HUDEP-2 (cell line): ENCODE results near the gene NUP37.
"Not testable (repeated sequence)": the region's sequence is repeated elsewhere in the genome, so short reads cannot be mapped to it uniquely, and the experiment has no call there.

Experiments
- DNase-seq, 76 experiments: peaks; one replicate each; lab custom pipeline; 2025; ENCODE audit not compliant: unreplicated experiment in 76 of 76; lab: John Stamatoyannopoulos, UW

The NUP37 gene

DNA sequence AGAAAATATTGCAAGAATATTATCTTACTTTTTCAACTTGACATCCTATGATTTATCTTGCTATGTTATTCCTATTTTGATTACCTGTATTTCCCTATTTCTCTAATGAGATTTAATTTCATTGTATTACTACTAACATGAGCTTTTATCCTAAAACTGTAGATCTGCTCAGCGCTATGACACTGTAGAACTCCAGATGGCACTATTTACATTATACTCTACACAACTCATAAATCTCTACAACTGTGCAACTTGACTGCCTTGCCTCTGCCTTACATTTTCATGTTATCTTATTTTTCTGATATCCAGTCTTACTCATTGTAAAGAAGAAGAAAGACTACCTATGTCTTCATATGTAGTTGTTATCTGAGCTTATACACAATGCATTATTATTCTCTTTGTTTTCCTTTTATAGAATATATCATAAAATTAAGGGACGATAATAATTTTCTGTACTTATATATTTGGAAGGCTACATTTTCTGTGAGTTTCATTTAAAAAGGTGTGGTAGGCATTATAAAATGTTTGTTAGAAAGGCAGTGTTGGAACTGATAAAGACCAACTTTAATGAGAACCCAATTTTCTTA is 24.1 kb downstream of the NUP37 start:
- peak in 10 of 76 experiments; percentile 0 to 26 (median 4) for DNase-seq

DNA sequence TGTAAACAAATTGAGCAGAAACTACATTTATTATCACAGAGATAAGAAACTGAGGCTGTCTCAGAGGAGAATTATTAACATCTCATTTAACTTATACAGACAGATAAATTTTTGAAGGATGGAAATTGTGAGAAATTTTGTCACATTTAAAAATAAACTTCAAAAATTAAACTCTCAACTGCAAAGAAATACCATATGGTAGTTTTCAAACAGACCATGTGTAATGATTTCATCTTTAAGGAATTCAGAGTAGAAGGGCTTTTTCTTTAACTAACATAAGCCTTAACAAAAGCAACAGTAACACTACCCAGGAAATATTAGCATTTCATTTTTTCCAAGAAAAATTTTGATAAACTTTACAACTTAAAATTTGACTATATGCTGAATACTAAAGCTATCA is 26.6 kb downstream of the NUP37 start:
- no peak for DNase-seq

DNA sequence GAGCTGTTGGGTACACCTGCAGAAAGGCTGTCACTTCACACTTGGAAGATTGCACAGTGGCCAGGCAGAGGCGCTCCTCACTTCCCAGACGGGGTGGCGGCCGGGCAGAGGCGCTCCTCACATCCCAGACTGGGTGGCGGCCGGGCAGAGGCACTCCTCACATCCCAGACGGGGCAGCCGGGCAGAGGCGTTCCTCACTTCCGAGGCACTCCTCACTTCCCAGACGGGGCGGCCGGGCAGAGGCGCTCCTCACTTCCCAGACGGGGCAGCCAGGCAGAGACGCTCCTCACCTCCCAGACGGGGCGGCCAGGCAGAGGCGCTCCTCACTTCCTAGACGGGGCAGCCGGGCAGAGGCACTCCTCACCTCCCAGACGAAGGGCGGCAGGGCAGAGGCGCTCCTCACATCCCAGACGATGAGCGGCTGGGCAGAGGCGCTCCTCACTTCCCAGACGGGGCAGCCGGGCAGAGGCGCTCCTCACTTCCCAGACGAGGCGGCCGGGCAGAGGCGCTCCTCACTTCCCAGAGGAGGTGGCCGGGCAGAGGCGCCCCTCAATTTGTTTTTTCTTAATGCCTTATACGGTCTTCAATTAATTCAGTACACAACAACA is 30.6 kb downstream of the NUP37 start:
- not testable (repeated sequence) for DNase-seq

DNA sequence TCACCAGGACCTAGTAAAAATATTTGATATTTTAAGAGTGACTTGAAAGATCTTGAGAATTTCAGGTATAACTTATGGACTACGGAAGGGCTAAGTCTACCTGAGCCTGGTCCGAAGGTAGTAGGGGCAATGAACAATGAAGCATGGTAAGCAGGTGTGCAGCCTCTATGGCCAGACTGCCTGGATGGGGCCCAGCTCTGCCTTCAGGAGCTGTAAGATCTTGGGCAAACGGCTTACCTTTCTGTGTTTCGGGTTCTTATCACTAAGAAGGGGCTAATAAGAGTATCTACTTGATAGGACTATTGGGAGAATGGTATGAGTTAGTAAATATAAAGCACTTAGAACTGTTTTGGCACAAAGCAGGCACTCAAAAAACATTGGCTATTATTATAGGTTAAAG is 39.1 kb downstream of the NUP37 start:
- DNase-seq = no peak

DNA sequence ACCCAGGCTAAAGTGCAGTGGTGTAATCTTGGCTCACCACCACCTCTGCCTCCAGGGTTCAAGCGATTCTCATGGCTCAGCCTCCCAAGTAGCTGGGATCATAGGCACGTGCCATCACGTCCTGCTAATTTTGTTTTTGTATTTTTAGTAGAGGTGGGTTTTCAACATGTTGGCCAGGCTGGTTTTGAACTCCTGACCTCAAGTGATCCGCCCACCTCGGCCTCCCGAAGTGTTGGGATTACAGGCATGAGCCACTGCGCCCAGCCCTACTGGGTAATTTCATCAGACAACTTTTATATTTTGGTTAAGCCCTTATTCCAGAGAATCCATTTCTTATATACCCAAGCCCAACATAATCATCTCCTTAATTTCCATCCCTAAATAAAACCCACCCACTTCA is 47.8 kb downstream of the NUP37 start:
- not testable (repeated sequence) for DNase-seq

DNA sequence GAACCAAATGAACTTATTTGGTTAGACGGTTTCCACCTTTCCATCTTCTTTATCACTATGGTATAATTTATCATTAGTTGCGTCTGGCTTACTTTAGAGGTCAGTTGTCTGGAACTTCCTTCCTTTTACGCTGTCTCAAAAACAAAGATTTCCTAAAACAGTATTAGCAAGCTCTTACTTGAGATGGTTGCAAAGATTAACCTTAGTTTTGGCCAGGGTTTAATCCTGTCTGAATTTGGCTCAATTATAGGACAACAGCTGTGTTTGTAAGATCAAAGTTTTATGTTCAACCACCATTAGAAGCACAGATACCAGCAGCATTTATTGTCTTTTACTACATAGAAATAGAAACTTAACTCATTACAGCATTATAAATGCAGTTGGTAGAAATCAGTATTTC is 50.2 kb downstream of the NUP37 start:
- DNase-seq = no peak

DNA sequence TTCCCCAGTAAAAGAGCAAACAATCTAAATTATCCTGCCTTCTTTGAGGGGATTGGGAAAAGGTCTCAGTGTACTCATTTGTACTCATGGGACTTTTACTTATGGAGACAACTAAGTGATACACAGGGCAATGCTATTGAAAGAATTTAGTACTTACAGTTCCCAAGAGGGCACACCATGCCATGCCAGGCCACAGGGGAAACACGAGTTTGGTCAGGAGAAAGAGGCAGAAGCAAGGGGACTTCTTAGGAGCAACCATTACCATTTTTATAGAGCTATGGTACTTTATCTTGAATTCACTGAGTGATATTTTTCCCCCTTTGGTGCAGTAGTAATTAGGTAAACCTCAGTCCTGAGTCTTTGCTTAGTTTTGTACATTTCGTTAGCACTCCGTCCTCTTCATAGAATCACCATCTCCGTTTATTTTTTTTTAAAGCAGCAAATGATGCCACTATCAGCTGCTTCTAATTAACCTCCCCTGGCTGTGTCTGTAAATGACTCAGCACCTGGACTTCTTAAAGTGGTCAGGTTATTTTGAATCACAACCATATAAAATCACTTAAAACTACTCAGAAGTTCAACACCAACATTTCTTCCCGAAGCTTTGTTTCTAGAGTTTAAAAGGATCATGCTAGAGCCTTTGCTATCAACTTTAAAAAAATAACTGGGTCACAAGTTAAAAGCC is 52.2 kb downstream of the NUP37 start:
- DNase-seq = no peak

DNA sequence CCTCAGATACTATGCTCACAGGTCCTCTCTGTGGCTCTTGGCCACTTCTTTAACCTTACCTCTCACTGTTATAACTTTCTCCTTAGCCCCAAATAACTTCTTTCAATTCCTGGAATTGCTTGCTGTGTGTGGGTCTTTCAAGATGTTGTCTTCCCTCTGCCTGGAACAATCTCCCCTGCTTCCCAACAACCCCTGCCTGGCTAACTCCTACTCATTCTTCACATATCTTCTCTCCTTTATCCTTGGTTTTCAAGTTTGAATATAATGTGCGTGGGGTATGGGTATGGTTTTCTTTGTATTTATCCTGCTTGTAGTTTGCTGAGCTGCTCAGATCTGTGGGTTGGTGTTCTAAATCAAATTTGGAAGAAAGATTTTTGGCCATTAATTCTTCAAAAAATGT is 55.4 kb downstream of the NUP37 start:
- DNase-seq = no peak

DNA sequence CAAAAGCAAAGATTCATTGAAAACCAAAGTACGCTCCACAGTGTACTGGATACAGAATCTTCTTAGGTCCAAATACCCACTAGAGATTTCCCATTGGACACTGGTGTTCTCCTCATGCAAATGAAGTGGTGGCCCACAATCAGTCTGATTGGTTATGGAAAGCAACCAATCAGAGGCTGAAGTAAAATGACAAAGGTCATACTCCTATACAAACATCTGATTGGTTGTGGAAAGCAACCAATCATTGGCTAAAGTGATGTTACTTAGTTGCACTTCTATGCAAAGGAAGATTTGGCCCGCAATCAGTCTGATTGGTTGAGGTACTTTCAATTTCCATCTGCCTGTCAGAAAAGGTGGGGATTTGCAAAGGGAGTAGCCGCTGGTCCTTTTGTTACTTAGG is 56.8 kb downstream of the NUP37 start:
- peak in 2 of 76 experiments; percentile 3 for DNase-seq

DNA sequence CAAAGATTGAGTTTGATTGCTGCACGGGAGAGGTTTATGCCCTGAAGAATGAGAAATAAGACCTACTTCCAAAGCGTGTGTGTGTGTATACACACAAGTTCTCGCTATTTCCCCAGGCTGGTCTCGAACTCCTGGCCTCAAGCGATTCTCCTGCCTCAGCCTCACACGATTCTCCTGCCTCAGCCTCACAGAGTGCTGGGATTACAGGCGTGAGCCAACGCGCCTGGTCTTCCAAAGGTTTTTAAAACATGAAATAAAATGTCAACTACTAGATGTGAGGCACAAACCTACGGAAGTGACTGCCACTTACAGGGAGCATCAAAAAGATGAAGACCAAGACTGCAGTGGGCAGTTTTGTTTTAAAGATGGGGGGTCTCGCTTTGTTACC is 57.5 kb downstream of the NUP37 start:
- DNase-seq = no peak

DNA sequence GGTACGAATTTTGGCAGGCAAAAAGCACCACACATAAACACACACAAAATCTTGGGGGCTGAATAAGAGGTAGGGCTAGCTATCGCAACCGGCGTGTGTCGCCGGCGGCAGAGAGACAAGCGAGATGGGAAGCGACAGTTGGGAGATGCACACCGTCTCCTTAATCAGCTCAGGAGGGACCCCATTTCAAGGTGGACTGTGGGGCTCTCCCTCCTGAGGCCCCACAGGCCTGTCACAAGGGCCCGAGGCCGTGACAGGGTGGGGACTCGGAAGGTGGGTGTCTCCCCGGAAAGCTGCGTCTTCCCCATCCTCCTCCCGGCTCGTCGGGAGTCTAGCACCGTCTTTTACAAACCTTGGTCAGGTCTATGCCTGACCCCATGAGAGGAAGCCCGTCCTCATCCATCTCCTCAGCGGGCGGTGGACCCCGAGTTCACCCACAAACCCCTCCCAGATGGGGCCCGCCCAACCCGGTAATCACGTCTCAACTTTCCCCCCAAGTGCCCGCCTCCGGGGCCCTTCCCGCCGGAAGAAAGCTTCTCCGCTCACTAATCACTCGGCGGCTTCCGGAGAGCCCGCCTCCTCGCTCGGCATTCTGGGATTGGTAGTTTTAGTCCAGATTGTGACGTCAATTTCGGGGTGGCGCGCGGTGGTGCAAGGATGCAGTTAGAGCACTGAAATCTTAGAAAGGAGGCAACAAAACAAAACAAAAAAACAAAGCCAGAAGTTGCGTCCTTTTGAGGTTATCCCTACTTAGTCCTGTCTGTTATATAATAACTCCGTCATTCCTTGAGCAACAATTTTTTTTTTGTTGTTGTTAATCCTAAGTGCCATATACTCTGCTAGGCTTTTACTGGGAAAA is 58.1 kb downstream of the NUP37 start, which contains the start of gene WASHC3:
Gene WASHC3, minus strand, starts transcription at position 432 of the 859 bp plus-strand sequence. Its CDS starts 29 bp downstream, at position 403.
- DNase-seq = peak in 74 of 76 experiments; percentile 19 to 93 (median 84)

DNA sequence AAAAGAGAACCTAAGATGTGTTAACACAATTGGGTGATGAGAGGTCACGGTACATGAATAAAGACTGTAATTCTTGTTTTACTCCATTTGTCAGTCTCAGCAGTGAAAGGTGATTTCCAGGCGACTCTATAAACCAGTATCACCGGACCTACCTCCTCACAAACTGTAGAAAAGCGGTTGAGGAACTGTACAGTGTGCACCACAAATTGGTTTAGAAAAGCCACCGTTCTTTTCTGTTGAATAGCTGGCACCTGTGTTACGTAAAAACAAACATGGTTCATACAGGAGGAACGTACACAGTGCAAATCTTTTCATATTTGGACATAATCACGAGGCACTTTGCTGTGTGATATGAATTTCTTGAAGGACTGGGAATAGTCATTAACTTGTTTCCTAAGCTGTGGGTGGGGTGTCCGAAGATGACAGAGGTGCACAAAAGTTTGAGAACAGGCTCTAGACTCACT is 58.8 kb downstream of the NUP37 start:
- DNase-seq = peak in 5 of 76 experiments; percentile 4 to 33 (median 8)

DNA sequence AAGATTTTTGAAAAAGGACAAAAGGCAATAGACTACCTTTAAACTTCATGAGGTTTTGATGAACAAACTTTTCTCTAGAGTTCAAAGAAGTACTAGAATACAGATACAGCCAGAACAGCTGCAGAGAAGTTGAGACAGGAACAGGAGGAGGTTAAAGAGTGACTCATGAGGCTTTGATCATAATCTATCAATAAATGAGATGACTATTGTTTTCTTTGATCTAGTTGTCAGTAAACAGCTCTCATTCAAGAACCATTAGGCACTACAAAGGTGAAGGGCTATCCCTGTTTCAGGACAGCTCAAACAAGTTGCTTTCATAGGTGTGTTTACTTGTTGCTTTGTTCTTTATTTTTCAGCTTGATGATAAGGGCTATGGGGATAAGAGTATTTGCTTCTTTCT is 60.6 kb downstream of the NUP37 start:
- DNase-seq = peak in 8 of 76 experiments; percentile 2 to 29 (median 14)

DNA sequence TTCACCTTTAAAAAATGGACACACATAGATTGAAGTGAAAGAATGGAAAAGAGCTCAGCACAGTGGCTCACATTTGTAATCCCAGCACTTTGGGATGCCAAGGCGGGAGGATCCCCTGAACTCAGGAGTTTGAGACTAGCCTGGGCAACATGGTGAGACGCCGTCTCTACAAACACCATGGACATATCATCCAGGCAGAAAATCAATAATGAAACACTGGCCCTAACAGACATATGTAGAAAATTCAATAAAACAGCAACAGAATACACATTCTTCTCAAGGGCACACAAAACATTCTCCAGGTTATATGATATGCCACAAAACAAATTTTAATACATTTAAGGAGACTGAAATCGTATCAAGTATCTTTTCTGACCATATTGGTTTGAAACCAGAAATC is 65.6 kb downstream of the NUP37 start:
- DNase-seq = no peak

DNA sequence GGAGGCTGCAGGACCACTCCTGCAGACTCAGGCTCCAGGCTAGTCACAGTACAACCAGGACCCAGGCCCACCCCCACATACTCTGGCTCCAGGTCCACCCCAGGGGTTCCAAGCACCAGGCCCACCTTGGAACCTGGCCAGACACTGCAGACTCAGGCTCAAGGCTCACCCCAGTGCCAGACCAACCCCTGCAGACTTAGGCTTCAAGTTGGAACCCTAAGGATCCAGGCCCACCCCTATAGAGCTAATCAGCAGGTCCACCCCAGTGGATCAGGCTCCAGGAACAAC is 66.9 kb downstream of the NUP37 start:
- DNase-seq = no peak

DNA sequence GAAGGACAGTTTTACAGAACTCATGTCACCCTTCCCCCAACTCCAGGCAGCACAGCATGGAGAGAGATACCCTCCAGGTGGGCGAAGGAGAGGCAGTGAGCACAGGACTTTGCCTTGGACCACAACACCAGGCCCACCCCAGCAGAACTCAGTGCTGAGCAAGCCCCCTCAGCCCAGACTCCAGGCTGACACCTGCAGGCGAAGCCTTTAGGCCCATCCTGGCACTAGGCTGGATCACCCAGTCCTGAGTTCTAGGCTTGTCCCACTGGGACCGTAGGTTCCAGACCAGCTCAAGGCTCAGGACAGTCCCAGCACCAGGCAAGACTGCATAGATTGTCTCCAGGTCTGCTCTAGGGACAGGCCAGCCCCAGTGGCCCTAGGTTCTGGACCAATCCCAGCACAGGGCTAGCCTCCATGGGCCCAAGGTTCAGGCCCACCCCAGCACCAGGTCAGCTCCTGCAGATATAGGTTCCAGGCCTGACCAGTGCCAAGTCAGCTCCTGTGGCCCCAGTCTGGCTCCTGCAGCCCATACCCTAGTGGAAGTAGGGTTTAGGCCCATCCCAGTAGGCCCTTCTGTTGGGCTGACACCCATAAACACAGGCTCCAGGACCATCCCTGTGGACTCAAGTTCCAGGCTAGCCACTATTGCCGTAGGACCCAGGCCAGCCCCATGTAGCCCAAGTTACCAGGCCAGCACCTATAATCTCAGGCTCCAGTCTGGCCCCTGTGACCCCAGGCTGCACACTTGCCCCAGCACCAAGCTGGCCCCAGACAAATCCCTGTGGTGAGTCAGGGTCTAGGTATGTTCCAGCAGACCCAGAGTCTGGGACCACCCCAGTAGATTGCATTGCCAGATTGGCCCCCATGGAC is 67.5 kb downstream of the NUP37 start:
- DNase-seq = no peak

DNA sequence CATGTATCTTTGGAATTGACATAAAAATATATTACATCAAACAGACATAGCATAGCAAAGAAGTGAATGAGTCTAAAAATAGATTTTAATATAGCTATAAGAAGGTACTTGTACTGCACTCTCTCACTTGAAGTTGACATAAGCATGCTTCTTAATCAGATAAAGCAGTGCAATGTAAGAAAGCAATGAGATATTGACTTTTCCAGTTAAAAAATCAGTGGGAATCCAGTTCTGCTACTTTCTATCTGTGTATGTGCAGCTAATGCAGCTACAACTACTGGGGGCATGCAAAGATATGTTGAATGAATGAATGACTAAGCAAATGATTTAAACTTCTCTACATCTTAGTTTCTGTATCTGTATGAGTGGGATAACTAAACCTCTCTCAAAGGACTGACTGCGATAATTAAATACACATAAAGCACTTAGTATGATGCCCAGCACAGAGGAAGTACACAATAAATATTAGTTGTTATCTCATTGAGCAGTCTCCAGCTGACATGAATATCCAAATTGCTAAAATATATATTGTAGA is 68.4 kb downstream of the NUP37 start:
- no peak for DNase-seq

DNA sequence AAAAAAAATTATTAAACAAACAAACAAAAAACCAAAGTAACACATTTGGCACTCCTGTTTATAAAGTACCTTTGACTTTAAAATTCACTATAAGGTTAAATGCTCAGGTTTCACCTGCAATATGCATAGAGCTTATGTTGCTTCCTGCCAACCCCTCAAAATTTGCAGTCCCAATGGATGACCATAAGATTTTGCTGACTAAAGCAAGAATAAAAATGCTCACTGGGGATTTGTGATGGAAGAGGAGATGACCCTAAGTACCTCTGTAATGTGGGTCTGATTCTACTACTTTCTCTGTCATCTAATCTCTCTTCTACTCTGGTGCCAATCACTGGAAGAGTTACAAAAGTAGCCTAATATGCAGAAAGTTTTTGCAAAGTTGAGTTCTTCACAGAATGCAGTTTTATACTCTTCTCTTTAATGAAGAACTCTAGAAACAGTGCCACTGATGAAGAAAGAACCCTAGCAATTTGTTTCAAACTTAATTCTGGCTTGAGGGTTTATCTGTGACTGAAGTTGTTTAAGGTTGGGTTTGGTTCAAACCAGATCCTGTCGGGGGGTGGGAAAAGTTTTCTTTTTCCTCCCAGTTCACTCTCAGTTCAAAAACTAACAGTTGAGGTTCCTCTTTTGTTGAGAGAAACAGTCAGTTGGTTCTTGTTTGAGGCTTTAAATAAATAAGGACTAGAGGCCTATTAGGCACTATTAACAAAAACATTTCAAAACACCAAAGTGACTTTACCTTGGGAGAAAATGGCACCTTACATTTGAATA is 69.1 kb downstream of the NUP37 start:
- no peak for DNase-seq

DNA sequence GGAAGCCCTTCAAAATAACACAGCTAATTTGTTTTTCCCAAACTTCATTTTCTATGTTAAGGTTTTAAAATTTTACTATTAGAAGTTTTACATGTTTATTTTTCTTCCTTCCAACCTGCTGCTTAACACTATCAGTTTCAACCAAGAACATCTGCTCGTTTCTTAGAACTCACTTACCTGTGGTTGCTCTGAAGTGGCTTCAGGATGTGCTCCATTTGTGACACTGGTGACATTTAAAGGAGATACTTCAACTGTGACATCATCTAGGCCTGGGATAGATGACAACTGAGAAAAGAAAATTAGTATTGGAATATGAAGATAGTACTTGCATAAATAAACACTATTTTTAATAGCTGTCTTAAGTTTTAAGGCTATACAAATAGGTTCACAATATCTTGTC is 76.0 kb downstream of the NUP37 start:
- DNase-seq = no peak
